GM18502 (cell line): Measurements from ENCODE around the gene TANGO2.

ENCODE experiments used
- ATAC-seq: cut with Tn5 transposase; IDR thresholded peaks from one replicate; pipeline ENCODE4 v1.9.1; 2021; ENCODE audit warnings: mild to moderate bottlenecking; ENCODE audit not compliant: unreplicated experiment, poor library complexity

TANGO2 gene

GRCh38 chr22:20020533-20021195, at the start of gene TANGO2:
Gene TANGO2, plus strand, starts transcription at chr22:20021110. Its CDS starts 15,689 bp downstream, at chr22:20036799.
- ATAC-seq, result peak; percentile 78

GRCh38 chr22:19971276-19972124, 49.4 kb upstream of the TANGO2 start:
- no peak for ATAC-seq

GRCh38 chr22:19972251-19972650, 48.7 kb upstream of the TANGO2 start:
- no peak for ATAC-seq

- no peak for ATAC-seq
These were observed 48.0 kb upstream of the TANGO2 start for GRCh38 chr22:19972652-19973550.

- no peak for ATAC-seq
These were observed 47.2 kb upstream of the TANGO2 start for GRCh38 chr22:19973551-19974267.

GRCh38 chr22:19974268-19974861, 46.5 kb upstream of the TANGO2 start:
- ATAC-seq, result peak; percentile 55

GRCh38 chr22:19974935-19975706, 45.8 kb upstream of the TANGO2 start:
- no peak for ATAC-seq

- no peak for ATAC-seq
These were observed 45.2 kb upstream of the TANGO2 start for GRCh38 chr22:19975707-19976035.

- ATAC-seq, result no peak
These were observed 44.2 kb upstream of the TANGO2 start for GRCh38 chr22:19976671-19977070.

- no peak for ATAC-seq
These were observed 43.3 kb upstream of the TANGO2 start for GRCh38 chr22:19977296-19978243.

- ATAC-seq, result no peak
These were observed 42.2 kb upstream of the TANGO2 start for GRCh38 chr22:19978748-19979147.

GRCh38 chr22:19979712-19980493, 41.0 kb upstream of the TANGO2 start:
- ATAC-seq, result no peak

- no peak for ATAC-seq
These were observed 40.1 kb upstream of the TANGO2 start for GRCh38 chr22:19980766-19981165.

- ATAC-seq, result no peak
These were observed 39.5 kb upstream of the TANGO2 start for GRCh38 chr22:19981171-19981960.

- no peak for ATAC-seq
These were observed 38.7 kb upstream of the TANGO2 start for GRCh38 chr22:19981961-19982920.
